ENCODE measurements around the gene ASF1B. TPM values are rescaled to one million over a fixed set of nuclear protein-coding genes. Genes with fewer than 3 reads are reported as not detected.

The ASF1B gene
- total RNA-seq, 1 experiment from 2014 or later: 78.1 TPM

- intact Hi-C loops (cut with micrococcal nuclease): no loop called here
- ATAC-seq: no peak
- TSS peak; percentile 66 for BruUV-seq (replicated peaks)
- no peaks in the 10 kb centered on the region for H3K9me3 ChIP-seq (ENCODE audit: control insufficient read depth in 1 of 2, insufficient read depth in 1 of 2, low read depth in 1 of 2, low read length in 2 of 2)
- no peaks in the 10 kb centered on the region for H3K27me3 ChIP-seq (ENCODE audit: insufficient read depth, low read length)
- POLR2A ChIA-PET: no interaction called here
- H3K4me3 ChIP-seq (replicated peaks in 1 of 2; ENCODE audit: low read depth in 1 of 2, low read length in 2 of 2): no peak overlapping the region; a peak in 1 of 4 replicates
- RAD21 ChIA-PET (ENCODE audit: low non-redundant PET in 1 of 2, low total read pairs in 2 of 2, uncharacterized antibody in 2 of 2, unreplicated experiment in 2 of 2): no interaction called here
- peak overlapping the region; percentile 89 for H3K4me2 ChIP-seq (ENCODE audit: low read length)
- H4K20me1 ChIP-seq (ENCODE audit: insufficient read depth): no peaks in the 10 kb centered on the region
- H3K27ac ChIP-seq (ENCODE audit: low read depth, low read length): peak overlapping the region; percentile 82
- peaks cover 3 to 6% of the 10 kb centered on the region in 2 experiments; a peak in 2 of 4 replicates for H3K36me3 ChIP-seq (ENCODE audit: control insufficient read depth in 1 of 2, insufficient read depth in 2 of 2, low read length in 2 of 2)
- no peak overlapping the region for H2AFZ ChIP-seq (ENCODE audit: low read depth, low read length, poor library complexity, severe bottlenecking)
- H3K9me2 ChIP-seq (ENCODE audit: insufficient read depth): no peaks in the 10 kb centered on the region
- CTCF ChIA-PET: no interaction called here
- no peak for TF ChIP-seq JUND (IDR thresholded peaks at IDR 0.05)
- no peak for TF ChIP-seq ZBTB33 (IDR thresholded peaks at IDR 0.05; ENCODE audit: extremely low read depth, insufficient replicate concordance, low read length)
- no peak for TF ChIP-seq SP1 (IDR thresholded peaks at IDR 0.05; ENCODE audit: low read depth)
- TF ChIP-seq SRF (IDR thresholded peaks at IDR 0.05; ENCODE audit: low read depth): no peak
- TF ChIP-seq EGR1 (IDR thresholded peaks at IDR 0.05; ENCODE audit: low read depth): no peak
- no peak for TF ChIP-seq EZH2 (IDR thresholded peaks at IDR 0.05)
- no peak for TF ChIP-seq CEBPB (IDR thresholded peaks at IDR 0.05; ENCODE audit: low read depth)
- TF ChIP-seq ZNF274 (IDR thresholded peaks at IDR 0.05; ENCODE audit: low read depth, low read length): no peak
- no peak for TF ChIP-seq SIN3A (IDR thresholded peaks at IDR 0.05; ENCODE audit: low read depth)
- no peak for TF ChIP-seq MAX (IDR thresholded peaks at IDR 0.05)
- TF ChIP-seq ATF3 (IDR thresholded peaks at IDR 0.05): no peak
- no peak for TF ChIP-seq TCF7L2 (IDR thresholded peaks at IDR 0.05; ENCODE audit: borderline replicate concordance, extremely low read depth, insufficient read depth, insufficient read length)
- TF ChIP-seq CTCF (IDR thresholded peaks at IDR 0.05 in 2 of 3, conservative IDR thresholded peaks at IDR 0.05 in 1 of 3; ENCODE audit: borderline replicate concordance in 1 of 3, insufficient read depth in 1 of 3, low read depth in 2 of 3, low read length in 2 of 3): no peak
- TF ChIP-seq ZFX (IDR thresholded peaks at IDR 0.05): no peak
- TF ChIP-seq REST (IDR thresholded peaks at IDR 0.05; ENCODE audit: low read depth): no peak
- TF ChIP-seq FOSL1 (IDR thresholded peaks at IDR 0.05; ENCODE audit: low read depth): no peak
- TF ChIP-seq POLR2A (IDR thresholded peaks at IDR 0.05; ENCODE audit: borderline replicate concordance, extremely low read depth, insufficient read depth, insufficient read length): no peak
- TF ChIP-seq EZH2phosphoT487 (IDR thresholded peaks at IDR 0.05; ENCODE audit: borderline replicate concordance): no peak
- no peak for TF ChIP-seq POLR2AphosphoS5 (IDR thresholded peaks at IDR 0.05; ENCODE audit: low read depth, low read length)
- TF ChIP-seq ELF1 (IDR thresholded peaks at IDR 0.05; ENCODE audit: borderline replicate concordance, low read depth): no peak
- DNase-seq (ENCODE audit: low read depth, low spot score): no peak
- H3K9ac ChIP-seq (ENCODE audit: low read length): 0 out of 2 replicates have a peak overlapping the region, but pooled peaks have one; percentile 61
- peaks cover 10% of the 10 kb centered on the region; the same call in 1 of the 2 replicates for H3K79me2 ChIP-seq (ENCODE audit: insufficient read depth, low read length)
- H3K4me1 ChIP-seq (ENCODE audit: control insufficient read depth in 1 of 2, insufficient read depth in 2 of 2, low read length in 2 of 2): peaks cover 24 to 29% of the 10 kb centered on the region in 2 experiments
Observed at GRCh38 chr19:14119146-14119545, 17.2 kb downstream of the ASF1B start.

All from HCT116 (cell line).